ENCODE results near the gene RXFP1. TPM values are rescaled to one million over a fixed set of nuclear protein-coding genes. Genes with fewer than 3 reads are reported as not detected.

Gene RXFP1
- polyA plus RNA-seq, 1 of the 3 experiments (the other 2 are of a cell fraction), result not detected

GRCh38 chr4:158644356-158644755 lies 122.7 kb downstream of the RXFP1 start:
- no peaks in the 10 kb centered on the region for H3K9me3 ChIP-seq
- H3K27me3 ChIP-seq (ENCODE audit: insufficient read depth), result no peaks in the 10 kb centered on the region; the same call in 1 of the 2 replicates
- DNase-seq, result no peak
- ChIA-PET CTCF (interaction anchor here (1.0 kb wide), 1 partner anchor 23 kb away, joined by 3 read pairs; no protein-coding TSS in a partner anchor), POLR2A (no interaction called here)
- no peaks in the 10 kb centered on the region for H3K9me2 ChIP-seq
- no peaks in the 10 kb centered on the region for H3K36me3 ChIP-seq (replicated peaks in 1 of 2; ENCODE audit: control insufficient read depth in 1 of 2, insufficient read depth in 2 of 2, low read length in 1 of 2)
- no peak overlapping the region for H3K9ac ChIP-seq
- 61% methylated on average over 5 of the region's 5 CpGs for WGBS (ENCODE audit: low lambda C conversion rate)
- no peaks in the 10 kb centered on the region for H3F3A ChIP-seq (replicated peaks; ENCODE audit: insufficient read depth)
- H3K79me2 ChIP-seq (ENCODE audit: insufficient read depth), result no peaks in the 10 kb centered on the region
- no peaks in the 10 kb centered on the region for H4K20me1 ChIP-seq (ENCODE audit: insufficient read depth)
- TF ChIP-seq, protein P1, sequence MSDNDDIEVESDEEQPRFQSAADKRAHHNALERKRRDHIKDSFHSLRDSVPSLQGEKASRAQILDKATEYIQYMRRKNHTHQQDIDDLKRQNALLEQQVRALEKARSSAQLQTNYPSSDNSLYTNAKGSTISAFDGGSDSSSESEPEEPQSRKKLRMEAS (IDR thresholded peaks at IDR 0.05; ENCODE audit: low read depth), result no peak
- no peak for TF ChIP-seq ELF1 (IDR thresholded peaks at IDR 0.05)
- no peak for TF ChIP-seq EZH2phosphoT487 (IDR thresholded peaks at IDR 0.05; ENCODE audit: borderline replicate concordance, low read depth)
- TF ChIP-seq SMC3 (IDR thresholded peaks at IDR 0.05; ENCODE audit: low read depth, low read length), result no peak
- no peak for TF ChIP-seq ZBTB33 (IDR thresholded peaks at IDR 0.05; ENCODE audit: borderline replicate concordance, low read depth)
- no peak for TF ChIP-seq FOXM1 (IDR thresholded peaks at IDR 0.05; ENCODE audit: low read depth)
- no peak for TF ChIP-seq CHD2 (IDR thresholded peaks at IDR 0.05; ENCODE audit: low read length, partially characterized antibody)
- TF ChIP-seq TAF1 (IDR thresholded peaks at IDR 0.05; ENCODE audit: borderline replicate concordance, low read depth, low read length), result no peak
- TF ChIP-seq GABPA (IDR thresholded peaks at IDR 0.05; ENCODE audit: low read depth), result no peak
- TF ChIP-seq NRF1 (IDR thresholded peaks at IDR 0.05; ENCODE audit: low read depth, low read length), result no peak
- no peak for TF ChIP-seq GATA2 (CRISPR knock-in tag; IDR thresholded peaks at IDR 0.05)
- no peak for TF ChIP-seq FOSL2 (IDR thresholded peaks at IDR 0.05; ENCODE audit: borderline replicate concordance, low read depth)
- no peak for TF ChIP-seq POLR2AphosphoS5 (IDR thresholded peaks at IDR 0.05; ENCODE audit: low read depth, low read length)
- no peak for TF ChIP-seq FOXJ3 (CRISPR knock-in tag; IDR thresholded peaks at IDR 0.05)
- no peak for TF ChIP-seq IRF3 (IDR thresholded peaks at IDR 0.05; ENCODE audit: low read depth, low read length)
- TF ChIP-seq YY1 (IDR thresholded peaks at IDR 0.05; ENCODE audit: low read depth), result no peak
- no peak for TF ChIP-seq RXRA (IDR thresholded peaks at IDR 0.05; ENCODE audit: borderline replicate concordance, low read depth)
- TF ChIP-seq TEAD4 (IDR thresholded peaks at IDR 0.05; ENCODE audit: borderline replicate concordance, insufficient read depth), result no peak
- TF ChIP-seq MXI1 (IDR thresholded peaks at IDR 0.05; ENCODE audit: low read depth, low read length), result no peak
- TF ChIP-seq EP300 (IDR thresholded peaks at IDR 0.05; ENCODE audit: borderline replicate concordance in 1 of 2, low read depth in 1 of 2, low read length in 1 of 2), result no peak
- no peak overlapping the region for H2AFZ ChIP-seq (ENCODE audit: low read depth)
- H3K4me3 ChIP-seq (ENCODE audit: low read depth in 2 of 2, low read length in 1 of 2), result no peak overlapping the region
- H3K27ac ChIP-seq (ENCODE audit: low read depth in 2 of 2, low read length in 1 of 2), result no peak overlapping the region
- H3K4me2 ChIP-seq, result no peak overlapping the region
- H3K4me1 ChIP-seq (ENCODE audit: control insufficient read depth in 1 of 2, insufficient read depth in 2 of 2, low read depth in 1 of 2, low read length in 1 of 2), result no peaks in the 10 kb centered on the region

All from SK-N-SH (cell line).